Mesendoderm (in vitro differentiated cells): ENCODE measurements around the gene PLP1.

ENCODE experiments used
- DNase-seq: peaks from one replicate; pipeline ENCODE4 v3.0.0; 2013
- H2AK5ac ChIP-seq: 2 replicates; pipeline ENCODE4 v1.6.1; 2013; ENCODE audit warnings: low read length, inconsistent platforms
- H2BK120ac ChIP-seq: 2 replicates; pipeline ENCODE4 v1.6.1; 2013; ENCODE audit warnings: low read depth, mild to moderate bottlenecking, low read length, moderate library complexity, mixed read lengths
- H2BK15ac ChIP-seq: replicated peaks from 2 replicates; pipeline ENCODE4 v1.6.1; 2013; ENCODE audit warnings: low read depth, mild to moderate bottlenecking, moderate library complexity
- H2BK5ac ChIP-seq: 2 replicates; pipeline ENCODE4 v1.6.1; 2013; ENCODE audit warnings: low read length, inconsistent platforms
- H3K18ac ChIP-seq: 2 replicates; pipeline ENCODE4 v1.6.1; 2013; ENCODE audit warnings: mild to moderate bottlenecking, low read length, mixed read lengths
- H3K23ac ChIP-seq: one replicate; pipeline ENCODE4 v1.6.1; 2013; ENCODE audit warnings: low read length
- H3K27ac ChIP-seq: 2 replicates; pipeline ENCODE4 v1.5.1; 2013; ENCODE audit warnings: low read depth, mild to moderate bottlenecking, inconsistent platforms, low read length, moderate library complexity
- H3K27me3 ChIP-seq: 2 replicates; pipeline ENCODE4 v1.6.1; 2013; ENCODE audit warnings: low read length, control low read depth, mild to moderate bottlenecking, inconsistent platforms; ENCODE audit not compliant: insufficient read depth, poor library complexity
- H3K36me3 ChIP-seq: 2 replicates; pipeline ENCODE4 v1.6.1; 2013; ENCODE audit warnings: low read length, inconsistent platforms; ENCODE audit not compliant: control insufficient read depth, insufficient read depth
- H3K4ac ChIP-seq: one replicate; pipeline ENCODE4 v1.6.1; 2013; ENCODE audit warnings: low read depth, mild to moderate bottlenecking, low read length, moderate library complexity
- H3K4me1 ChIP-seq: 2 replicates; pipeline ENCODE4 v1.6.1; 2013; ENCODE audit warnings: low read depth, low read length, inconsistent platforms; ENCODE audit not compliant: control insufficient read depth
- H3K4me2 ChIP-seq: 2 replicates; pipeline ENCODE4 v1.6.1; 2013; ENCODE audit warnings: low read length
- H3K4me3 ChIP-seq: 2 replicates; pipeline ENCODE4 v1.5.1; 2013; ENCODE audit warnings: mild to moderate bottlenecking, low read length
- H3K56ac ChIP-seq: one replicate; pipeline ENCODE4 v1.6.1; 2013; ENCODE audit warnings: low read length
- H3K79me1 ChIP-seq: 2 replicates; pipeline ENCODE4 v1.6.1; 2013; ENCODE audit warnings: low read length, inconsistent platforms
- H3K79me2 ChIP-seq: 2 replicates; pipeline ENCODE4 v1.6.1; 2013; ENCODE audit warnings: mild to moderate bottlenecking, low read length; ENCODE audit not compliant: control insufficient read depth, insufficient read depth
- H3K9ac ChIP-seq: 2 replicates; pipeline ENCODE4 v1.6.1; 2013; ENCODE audit warnings: low read length, inconsistent platforms
- H4K5ac ChIP-seq: one replicate; pipeline ENCODE4 v1.6.1; 2013; ENCODE audit warnings: low read length
- H4K8ac ChIP-seq: one replicate; pipeline ENCODE4 v1.6.1; 2013; ENCODE audit warnings: low read depth, mild to moderate bottlenecking, control low read depth, low read length, moderate library complexity
- WGBS: extraction: QIAGEN DNeasy Blood & Tissue Kit; methylation state at CpG from one replicate; pipeline ENCODE4 v1.1.7; 2013; ENCODE audit warnings: low lambda C conversion rate, missing lambda C conversion rate; ENCODE audit not compliant: insufficient coverage; ENCODE audit errors: extremely low coverage; 5-methylcytosine and 5-hydroxymethylcytosine counted together

Gene PLP1

DNA sequence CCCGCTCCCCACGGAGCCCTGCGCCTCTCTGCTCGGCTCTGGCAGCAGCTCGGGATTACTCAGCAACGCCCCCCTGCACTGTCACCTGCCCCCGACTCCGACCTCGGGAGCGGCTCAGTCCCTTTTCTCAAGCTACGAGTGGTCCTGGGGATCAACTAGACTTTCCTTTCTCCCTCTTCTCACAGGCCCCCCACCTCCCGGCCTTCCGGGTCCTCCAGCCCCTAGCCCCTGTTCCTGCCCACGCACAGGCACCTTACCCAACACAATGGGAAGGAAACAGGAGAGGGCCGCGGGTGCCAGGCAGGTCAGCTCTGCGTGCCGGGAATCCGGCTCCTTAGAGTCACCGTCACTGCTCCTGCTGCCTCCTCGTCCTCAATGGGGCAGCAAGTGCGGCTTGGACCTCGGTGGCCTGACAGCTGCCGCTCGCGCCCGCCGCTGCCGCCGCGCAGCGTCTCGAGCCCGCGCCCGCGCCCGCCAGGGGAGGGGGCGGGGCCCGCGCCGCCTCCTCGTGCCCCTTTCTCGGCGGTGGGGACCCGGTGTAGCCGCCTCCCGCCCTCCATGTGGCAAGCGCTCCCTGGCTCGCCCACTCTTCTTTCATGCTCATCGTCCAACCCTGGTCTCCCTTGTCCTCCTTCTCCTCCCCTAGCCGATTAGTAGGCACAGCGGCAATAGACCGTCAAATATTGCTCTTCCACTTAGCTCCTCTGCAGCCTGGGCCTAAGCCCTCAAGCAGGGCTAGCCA, 55.3 kb downstream of the PLP1 start, which contains the start of gene RAB9B:
Gene RAB9B, minus strand, starts transcription at position 455 of the 742 bp plus-strand sequence. CDS start 6,473 bp downstream, outside the sequence.
- Histone ChIP-seq H3K79me1 (no peaks in the 10 kb centered on the region), H3K23ac (no peak within 1 kb of the TSS), H4K5ac (no peak within 1 kb of the TSS), H3K4me1 (no peaks in the 10 kb centered on the region), H3K27ac (no peak within 1 kb of the TSS), H3K4ac (no peak within 1 kb of the TSS), H3K9ac (peak within 1 kb of the TSS; percentile 38), H4K8ac (no peak within 1 kb of the TSS), H3K4me2 (peak within 1 kb of the TSS; percentile 74), H3K79me2 (no peaks in the 10 kb centered on the region), H3K56ac (peak within 1 kb of the TSS; percentile 64), H3K4me3 (peak within 1 kb of the TSS; percentile 32), H2AK5ac (no peak within 1 kb of the TSS), H2BK120ac (no peak within 1 kb of the TSS), H2BK15ac (no peak within 1 kb of the TSS), H3K27me3 (no peaks in the 10 kb centered on the region), H3K36me3 (no peaks in the 10 kb centered on the region), H3K18ac (no peak within 1 kb of the TSS), H2BK5ac (no peak within 1 kb of the TSS)
- WGBS, result no CpG with 5 or more reads among the region's 54 CpGs
- DNase-seq, result peak; percentile 66

- no CpG with 5 or more reads among the region's 1 CpG for WGBS
- Histone ChIP-seq H4K8ac (no peak overlapping the region), H3K27ac (no peak overlapping the region), H3K79me2 (no peaks in the 10 kb centered on the region), H3K23ac (no peak overlapping the region), H3K18ac (no peak overlapping the region), H3K9ac (no peak overlapping the region), H3K27me3 (no peaks in the 10 kb centered on the region), H2BK120ac (no peak overlapping the region), H3K4me2 (no peak overlapping the region), H3K4me3 (no peak overlapping the region), H2AK5ac (no peak overlapping the region), H2BK5ac (no peak overlapping the region), H3K36me3 (no peaks in the 10 kb centered on the region), H3K79me1 (no peaks in the 10 kb centered on the region), H3K4ac (no peak overlapping the region), H3K56ac (no peak overlapping the region), H4K5ac (no peak overlapping the region), H2BK15ac (no peak overlapping the region), H3K4me1 (no peaks in the 10 kb centered on the region)
- no peak for DNase-seq
Observed at GRCh38 chrX:103839404-103839803, 62.8 kb downstream of the PLP1 start.
